Lower leg skin (tissue), 3 donors: ENCODE results near the gene GPR62.

Experiments used
- POLR2A ChIP-seq, 2 donors: fragments of 450-650 bp; IDR thresholded peaks; one replicate each; pipeline ENCODE4 v1.6.1; 2016 to 2017; ENCODE audit warnings: antibody characterized with exemption in 2 of 2, mild to moderate bottlenecking in 1 of 2, moderate library complexity in 1 of 2
- TF ChIP-seq, protein P1 (sequence below), 3 donors: fragments of 450-650 bp; IDR thresholded peaks; one replicate each; pipeline ENCODE4 v1.5.1; 2016; ENCODE audit warnings: antibody characterized with exemption in 3 of 3, mild to moderate bottlenecking in 3 of 3, moderate library complexity in 2 of 3

- TF ChIP-seq, protein P1, sequence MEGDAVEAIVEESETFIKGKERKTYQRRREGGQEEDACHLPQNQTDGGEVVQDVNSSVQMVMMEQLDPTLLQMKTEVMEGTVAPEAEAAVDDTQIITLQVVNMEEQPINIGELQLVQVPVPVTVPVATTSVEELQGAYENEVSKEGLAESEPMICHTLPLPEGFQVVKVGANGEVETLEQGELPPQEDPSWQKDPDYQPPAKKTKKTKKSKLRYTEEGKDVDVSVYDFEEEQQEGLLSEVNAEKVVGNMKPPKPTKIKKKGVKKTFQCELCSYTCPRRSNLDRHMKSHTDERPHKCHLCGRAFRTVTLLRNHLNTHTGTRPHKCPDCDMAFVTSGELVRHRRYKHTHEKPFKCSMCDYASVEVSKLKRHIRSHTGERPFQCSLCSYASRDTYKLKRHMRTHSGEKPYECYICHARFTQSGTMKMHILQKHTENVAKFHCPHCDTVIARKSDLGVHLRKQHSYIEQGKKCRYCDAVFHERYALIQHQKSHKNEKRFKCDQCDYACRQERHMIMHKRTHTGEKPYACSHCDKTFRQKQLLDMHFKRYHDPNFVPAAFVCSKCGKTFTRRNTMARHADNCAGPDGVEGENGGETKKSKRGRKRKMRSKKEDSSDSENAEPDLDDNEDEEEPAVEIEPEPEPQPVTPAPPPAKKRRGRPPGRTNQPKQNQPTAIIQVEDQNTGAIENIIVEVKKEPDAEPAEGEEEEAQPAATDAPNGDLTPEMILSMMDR (IDR thresholded peaks at IDR 0.05): no peak
- TF ChIP-seq POLR2A (IDR thresholded peaks at IDR 0.05): no peak
Measured at GRCh38 chr3:51949121-51949520, 6.1 kb upstream of the GPR62 start.
